Aorta (tissue), 5 donors: ENCODE measurements around the gene IER3. TPM values are rescaled to one million over a fixed set of nuclear protein-coding genes. Genes with fewer than 3 reads are reported as not detected.
A peak's percentile ranks its signal among the peaks of the same experiment; 100 is the strongest.

ENCODE experiments used
- ATAC-seq: fragments of 200-7000 bp; cut with Tn5 transposase; one replicate; pipeline ENCODE4 v1.9.1; 2022; ENCODE audit warnings: moderate library complexity; ENCODE audit not compliant: low FRiP score
- DNase-seq, 2 donors: peaks; one replicate each; pipeline ENCODE4 v3.0.0-alpha.2; 2020
- H3K27ac ChIP-seq, 2 donors: one replicate each; pipeline ENCODE4 v1.5.1; 2013; ENCODE audit warnings: low read length in 2 of 2, mild to moderate bottlenecking in 2 of 2, moderate library complexity in 2 of 2, control low read depth in 1 of 2, inconsistent platforms in 1 of 2, low read depth in 1 of 2
- H3K27me3 ChIP-seq, 2 donors: one replicate each; pipeline ENCODE4 v1.6.1; 2013; ENCODE audit warnings: control low read depth in 1 of 2, low read length in 1 of 2, mild to moderate bottlenecking in 1 of 2, moderate library complexity in 1 of 2; ENCODE audit not compliant: insufficient read depth in 2 of 2, control insufficient read depth in 1 of 2
- H3K36me3 ChIP-seq, 2 donors: one replicate each; pipeline ENCODE4 v1.6.1; 2013; ENCODE audit warnings: control low read depth in 1 of 2, low read length in 1 of 2, mild to moderate bottlenecking in 1 of 2; ENCODE audit not compliant: insufficient read depth in 2 of 2, control insufficient read depth in 1 of 2
- H3K4me1 ChIP-seq, 2 donors: one replicate each; pipeline ENCODE4 v1.6.1; 2013; ENCODE audit warnings: low read length in 2 of 2, control low read depth in 1 of 2, mild to moderate bottlenecking in 1 of 2, moderate library complexity in 1 of 2; ENCODE audit not compliant: insufficient read depth in 2 of 2, control insufficient read depth in 1 of 2
- H3K4me3 ChIP-seq, 2 donors: one replicate each; pipeline ENCODE4 v1.5.1; 2013; ENCODE audit warnings: low read length in 2 of 2, control low read depth in 1 of 2, mild to moderate bottlenecking in 1 of 2
- H3K9me3 ChIP-seq: one replicate; pipeline ENCODE4 v1.6.1; 2013; ENCODE audit warnings: mild to moderate bottlenecking, low read length; ENCODE audit not compliant: control insufficient read depth
- WGBS, 2 donors: extraction: QIAGEN DNeasy Blood & Tissue Kit; methylation state at CpG; one replicate each; pipeline ENCODE4 v1.1.7; 2013; 5-methylcytosine and 5-hydroxymethylcytosine counted together
- intact Hi-C, 2 donors: fragments of 100-400 bp; cut with DNase I; formaldehyde crosslinking; loops; one replicate each; pipeline versions ENCODE4 v1.14.2 to v1.15.0; 2022
- polyA plus RNA-seq, 2 donors: library from polyadenylated mRNA; stranded (reverse); fragments of 200-250 nt; gene quantifications; one replicate each; pipeline ENCODE4 v1.2.3, GENCODE V29; 2013
- total RNA-seq, 2 donors: library from RNA; stranded (reverse); fragmentation: NEBNext Ultra II Directional; extraction: Animal tissue kit (Norgen Biotek cat#: 25700); gene quantifications; one replicate each; pipeline ENCODE4 v1.2.1, GENCODE V29; 2021
- donor health status: healthy with polysubstance abuse.
- donor health status: Bipolar disorder and iron deficiency.
- donor health status: DM: no; HTN: no; CAD: no.
- donor health status: DM: no; HTN: no; CAD: no.
- donor health status: DM: yes; HTN: yes; CAD: no.

The IER3 gene
- total and polyA plus RNA-seq, 4 donors = 17.8 to 88.8 (median 67.5) TPM

GRCh38 chr6:30774701-30775100, 30.4 kb upstream of the IER3 start:
- DNase-seq = no peak
- intact Hi-C loops = no loop called here
- Histone ChIP-seq H3K27me3 (no peaks in the 10 kb centered on the region), H3K36me3 (no peaks in the 10 kb centered on the region), H3K9me3 (no peaks in the 10 kb centered on the region), H3K4me3 (no peak overlapping the region), H3K27ac (peak overlapping the region in 1 of 2 donors; percentile 81), H3K4me1 (peaks cover 0 to 1% of the 10 kb centered on the region in 2 donors)
- no peak for ATAC-seq
- WGBS, 2 donors = 46 to 47% methylated on average over 8 of the region's 8 CpGs

GRCh38 chr6:30770592-30770991, 26.2 kb upstream of the IER3 start:
- intact Hi-C loops = no loop called here
- Histone ChIP-seq H3K9me3 (no peaks in the 10 kb centered on the region), H3K27ac (no peak overlapping the region), H3K4me3 (no peak overlapping the region), H3K36me3 (no peaks in the 10 kb centered on the region), H3K27me3 (no peaks in the 10 kb centered on the region), H3K4me1 (peaks cover 0 to 4% of the 10 kb centered on the region in 2 donors)
- ATAC-seq (no peak), DNase-seq (no peak)
- 95 to 98% methylated on average over 3 of the region's 3 CpGs for WGBS, 2 donors

GRCh38 chr6:30769853-30770524, 25.6 kb upstream of the IER3 start:
- H3K9me3 ChIP-seq = no peaks in the 10 kb centered on the region
- H3K4me3 ChIP-seq = no peak overlapping the region
- WGBS, 2 donors = 39 to 53% methylated on average over 5 of the region's 5 CpGs
- intact Hi-C loops = no loop called here
- ATAC-seq = no peak
- no peaks in the 10 kb centered on the region for H3K36me3 ChIP-seq
- peaks cover 0 to 4% of the 10 kb centered on the region in 2 donors for H3K4me1 ChIP-seq
- H3K27me3 ChIP-seq = no peaks in the 10 kb centered on the region
- H3K27ac ChIP-seq = peak overlapping the region in 1 of 2 donors; percentile 52
- no peak for DNase-seq

GRCh38 chr6:30769088-30769852, 24.9 kb upstream of the IER3 start:
- WGBS, 2 donors = 27 to 35% methylated on average over 16 of the region's 16 CpGs
- H3K36me3 ChIP-seq = no peaks in the 10 kb centered on the region

GRCh38 chr6:30768634-30769087, 24.3 kb upstream of the IER3 start:
- Histone ChIP-seq H3K9me3 (no peaks in the 10 kb centered on the region), H3K36me3 (no peaks in the 10 kb centered on the region), H3K4me1 (peaks cover 0 to 4% of the 10 kb centered on the region in 2 donors), H3K27ac (no peak overlapping the region), H3K4me3 (no peak overlapping the region), H3K27me3 (no peaks in the 10 kb centered on the region)
- intact Hi-C loops = no loop called here
- WGBS, 2 donors = 97 to 98% methylated on average over 4 of the region's 4 CpGs
- peak in 1 of 2 donors; percentile 67 for DNase-seq
- peak; percentile 6 for ATAC-seq

More at GRCh38 chr6:30769088-30769852, 24.9 kb upstream of the IER3 start:
- Histone ChIP-seq H3K27me3 (no peaks in the 10 kb centered on the region), H3K27ac (peak overlapping the region in 1 of 2 donors; percentile 66), H3K9me3 (no peaks in the 10 kb centered on the region), H3K4me1 (peaks cover 0 to 4% of the 10 kb centered on the region in 2 donors), H3K4me3 (no peak overlapping the region)
- intact Hi-C loops = no loop called here
- DNase-seq = peak; percentile 84 to 91
- ATAC-seq = peak; percentile 81

GRCh38 chr6:30767944-30768301, 23.6 kb upstream of the IER3 start:
- H3K27me3 ChIP-seq = no peaks in the 10 kb centered on the region
- ATAC-seq = no peak
- no peak overlapping the region for H3K27ac ChIP-seq
- no peaks in the 10 kb centered on the region for H3K36me3 ChIP-seq
- intact Hi-C loops = no loop called here
- WGBS, 2 donors = 100% methylated on average over 1 of the region's 1 CpG
- H3K4me1 ChIP-seq = peaks cover 0 to 4% of the 10 kb centered on the region in 2 donors
- no peak for DNase-seq
- no peak overlapping the region for H3K4me3 ChIP-seq
- no peaks in the 10 kb centered on the region for H3K9me3 ChIP-seq

GRCh38 chr6:30767158-30767943, 23.0 kb upstream of the IER3 start:
- H3K27me3 ChIP-seq = no peaks in the 10 kb centered on the region
- peak in 1 of 2 donors; percentile 12 for DNase-seq
- intact Hi-C loops = no loop called here
- no peaks in the 10 kb centered on the region for H3K9me3 ChIP-seq
- ATAC-seq = no peak
- 93 to 94% methylated on average over 9 of the region's 9 CpGs for WGBS, 2 donors
- no peaks in the 10 kb centered on the region for H3K36me3 ChIP-seq
- H3K4me3 ChIP-seq = no peak overlapping the region
- H3K27ac ChIP-seq = no peak overlapping the region
- H3K4me1 ChIP-seq = peaks cover 0 to 4% of the 10 kb centered on the region in 2 donors

- intact Hi-C loops = no loop called here
- H3K36me3 ChIP-seq = no peaks in the 10 kb centered on the region
- no peaks in the 10 kb centered on the region for H3K27me3 ChIP-seq
- WGBS, 2 donors = 88% methylated on average over 6 of the region's 6 CpGs
- H3K4me3 ChIP-seq = no peak overlapping the region
- H3K4me1 ChIP-seq = peaks cover 0 to 4% of the 10 kb centered on the region in 2 donors
- DNase-seq (peak in 1 of 2 donors; percentile 23), ATAC-seq (no peak)
- no peaks in the 10 kb centered on the region for H3K9me3 ChIP-seq
- no peak overlapping the region for H3K27ac ChIP-seq
Observed at GRCh38 chr6:30766461-30767157, 22.3 kb upstream of the IER3 start.
